SK-N-MC (cell line): ENCODE results near the gene UTP15.

Experiments used
- EZH2 ChIP-seq: fragments of 200-600 bp; sonication (generic); IDR thresholded peaks from one replicate; pipeline ENCODE4 v1.6.1; 2017; ENCODE audit warnings: antibody characterized with exemption
- FOXP2 ChIP-seq: optimal IDR thresholded peaks from 2 replicates; pipeline ENCODE3; 2011; ENCODE audit warnings: mild to moderate bottlenecking, moderate library complexity; ENCODE audit not compliant: insufficient read depth; ENCODE audit errors: extremely low read length, control extremely low read depth
- POLR2AphosphoS5 ChIP-seq: IDR thresholded peaks from 2 replicates; pipeline ENCODE4 v1.6.1; 2012; ENCODE audit warnings: mild to moderate bottlenecking, low read depth, low read length, borderline replicate concordance

DNA sequence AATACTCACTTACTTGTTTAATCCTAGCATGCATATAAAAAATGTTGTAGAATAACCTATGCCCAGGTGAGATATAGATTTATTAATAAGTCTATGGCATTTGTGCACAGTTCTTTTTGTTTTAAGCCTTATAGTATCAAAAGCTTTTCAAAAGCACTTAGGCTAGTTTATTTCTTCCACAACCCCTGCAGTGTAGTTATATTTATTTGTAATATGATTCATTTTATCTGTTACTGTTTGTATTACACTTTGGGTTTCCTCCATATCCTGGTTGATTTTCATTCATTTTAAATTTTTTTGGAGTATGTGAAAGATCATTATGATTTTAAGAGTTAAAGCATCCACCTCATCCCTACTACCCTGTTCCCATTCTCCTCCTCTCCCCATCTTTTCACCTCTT, 41.7 kb downstream of the UTP15 start:
- TF ChIP-seq EZH2 = no peak
- no peak for TF ChIP-seq FOXP2
- TF ChIP-seq POLR2AphosphoS5 = no peak
